ENCODE results near the gene TIAM2.
"Not testable (repeated sequence)": the region's sequence is repeated elsewhere in the genome, so short reads cannot be mapped to it uniquely, and the experiment has no call there.

The TIAM2 gene

GRCh38 chr6:155227046-155227445, 231.9 kb downstream of the TIAM2 start:
- POLR2A ChIA-PET = no interaction called here

GRCh38 chr6:155228546-155229166, 233.5 kb downstream of the TIAM2 start:
- POLR2A ChIA-PET = no interaction called here
- CTCF ChIA-PET = interaction anchor here (1.5 to 3.0 kb wide), 2 partner anchors 17 to 300 kb away, joined by 3 to 10 read pairs; no protein-coding TSS in a partner anchor

More at GRCh38 chr6:155227046-155227445, 231.9 kb downstream of the TIAM2 start:
- DNase-seq (ENCODE audit: extremely low spot score) = no peak
- TF ChIP-seq, protein P1, sequence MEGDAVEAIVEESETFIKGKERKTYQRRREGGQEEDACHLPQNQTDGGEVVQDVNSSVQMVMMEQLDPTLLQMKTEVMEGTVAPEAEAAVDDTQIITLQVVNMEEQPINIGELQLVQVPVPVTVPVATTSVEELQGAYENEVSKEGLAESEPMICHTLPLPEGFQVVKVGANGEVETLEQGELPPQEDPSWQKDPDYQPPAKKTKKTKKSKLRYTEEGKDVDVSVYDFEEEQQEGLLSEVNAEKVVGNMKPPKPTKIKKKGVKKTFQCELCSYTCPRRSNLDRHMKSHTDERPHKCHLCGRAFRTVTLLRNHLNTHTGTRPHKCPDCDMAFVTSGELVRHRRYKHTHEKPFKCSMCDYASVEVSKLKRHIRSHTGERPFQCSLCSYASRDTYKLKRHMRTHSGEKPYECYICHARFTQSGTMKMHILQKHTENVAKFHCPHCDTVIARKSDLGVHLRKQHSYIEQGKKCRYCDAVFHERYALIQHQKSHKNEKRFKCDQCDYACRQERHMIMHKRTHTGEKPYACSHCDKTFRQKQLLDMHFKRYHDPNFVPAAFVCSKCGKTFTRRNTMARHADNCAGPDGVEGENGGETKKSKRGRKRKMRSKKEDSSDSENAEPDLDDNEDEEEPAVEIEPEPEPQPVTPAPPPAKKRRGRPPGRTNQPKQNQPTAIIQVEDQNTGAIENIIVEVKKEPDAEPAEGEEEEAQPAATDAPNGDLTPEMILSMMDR (IDR thresholded peaks at IDR 0.05; ENCODE audit: control extremely low read depth, extremely low read depth, low read depth, missing control alignments) = no peak
- CTCF ChIA-PET = interaction anchor here (1.5 to 3.0 kb wide), 2 partner anchors 19 to 298 kb away, joined by 3 to 10 read pairs; no protein-coding TSS in a partner anchor

DNA sequence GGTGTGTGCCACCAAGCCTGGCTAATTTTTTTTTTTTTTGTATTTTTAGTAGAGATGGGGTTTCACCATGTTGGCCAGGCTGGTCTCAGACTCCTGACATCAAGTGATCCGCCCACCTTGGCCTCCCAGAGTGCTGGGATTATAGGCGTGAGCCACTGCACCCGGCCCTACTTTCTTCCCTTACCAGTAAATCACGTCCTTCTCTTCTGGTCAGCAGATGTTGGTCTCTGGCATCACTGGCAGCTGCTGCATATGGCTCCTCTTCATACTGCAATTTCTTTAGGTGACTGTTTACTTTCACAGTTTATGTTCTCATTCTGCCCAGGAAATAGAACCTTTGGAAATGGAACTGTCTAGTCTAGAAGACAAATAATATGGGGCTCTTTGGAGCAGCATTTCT, 235.9 kb downstream of the TIAM2 start:
- DNase-seq (ENCODE audit: extremely low spot score); POLR2A ChIA-PET: not testable (repeated sequence)
- CTCF ChIA-PET = interaction anchor here (0.8 to 1.9 kb wide), 2 partner anchors 17 to 53 kb away, joined by 3 to 6 read pairs; no protein-coding TSS in a partner anchor

More at GRCh38 chr6:155228546-155229166, 233.5 kb downstream of the TIAM2 start:
- no peak for DNase-seq (ENCODE audit: extremely low spot score)
- TF ChIP-seq, protein P1 (IDR thresholded peaks at IDR 0.05; ENCODE audit: control extremely low read depth, extremely low read depth, low read depth, missing control alignments) = no peak

DNA sequence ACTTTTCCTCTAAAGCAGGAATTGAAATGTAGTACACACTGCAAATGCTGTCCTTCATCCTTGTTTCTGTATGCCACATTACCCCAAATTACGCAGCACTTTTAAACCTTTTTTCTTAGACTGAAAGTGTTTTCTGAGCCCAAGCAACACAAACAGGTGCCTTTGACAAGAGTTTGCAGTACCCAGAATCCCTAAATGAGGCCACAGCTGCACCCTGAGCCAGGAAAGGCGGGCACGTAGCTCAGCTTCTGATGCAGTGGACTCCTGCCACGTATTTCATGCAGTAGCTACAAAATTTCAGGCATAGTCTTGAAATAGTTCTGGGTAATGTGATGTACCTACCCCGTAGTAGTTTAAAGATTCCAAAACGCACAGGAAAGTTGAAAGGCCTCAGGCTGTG, 237.7 kb downstream of the TIAM2 start:
- DNase-seq (ENCODE audit: extremely low spot score) = no peak
- CTCF ChIA-PET = interaction anchor here (0.8 to 4.9 kb wide), 3 partner anchors 9 to 56 kb away, joined by 4 to 21 read pairs (median 4); no protein-coding TSS in a partner anchor
- TF ChIP-seq, protein P1 (IDR thresholded peaks at IDR 0.05; ENCODE audit: control extremely low read depth, extremely low read depth, low read depth, missing control alignments) = no peak
- POLR2A ChIA-PET = no interaction called here

- no peak for DNase-seq (ENCODE audit: extremely low spot score)
- TF ChIP-seq, protein P1 (IDR thresholded peaks at IDR 0.05; ENCODE audit: control extremely low read depth, extremely low read depth, low read depth, missing control alignments) = no peak
- POLR2A ChIA-PET = interaction anchor here (0.6 kb wide), 1 partner anchor 13 kb away, joined by 3 read pairs; no protein-coding TSS in a partner anchor
- CTCF ChIA-PET = interaction anchor here (1.3 to 5.0 kb wide), 5 partner anchors 12 to 69 kb away, joined by 3 to 38 read pairs (median 6); no protein-coding TSS in a partner anchor
These were observed 239.1 kb downstream of the TIAM2 start for GRCh38 chr6:155234167-155234566.

DNA sequence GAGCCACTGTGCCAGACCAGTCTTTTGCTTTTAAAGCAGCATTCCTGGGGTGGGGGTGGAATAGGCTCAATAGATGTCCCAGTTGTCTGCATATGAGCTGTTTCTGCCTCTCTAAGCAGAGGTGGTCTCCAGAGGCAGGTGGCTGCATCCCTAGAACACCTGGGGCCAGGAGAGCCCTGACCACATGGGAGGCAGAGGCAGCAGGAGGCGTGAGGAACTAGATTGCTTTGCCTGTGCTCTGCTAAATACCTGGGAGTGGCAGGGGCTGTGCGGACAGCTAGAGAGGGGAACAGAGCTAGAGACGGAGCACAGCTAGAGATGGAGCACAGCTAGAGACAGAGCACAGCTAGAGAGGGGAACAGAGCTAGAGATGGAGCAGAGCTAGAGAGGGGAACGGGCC, 239.6 kb downstream of the TIAM2 start:
- POLR2A ChIA-PET = no interaction called here
- CTCF ChIA-PET = interaction anchor here (1.4 to 5.0 kb wide), 4 partner anchors 11 to 69 kb away, joined by 3 to 38 read pairs (median 14); no protein-coding TSS in a partner anchor
- DNase-seq (ENCODE audit: extremely low spot score) = no peak
- TF ChIP-seq, protein P1 (IDR thresholded peaks at IDR 0.05; ENCODE audit: control extremely low read depth, extremely low read depth, low read depth, missing control alignments) = no peak

- TF ChIP-seq, protein P1 (IDR thresholded peaks at IDR 0.05; ENCODE audit: control extremely low read depth, extremely low read depth, low read depth, missing control alignments) = no peak
- no peak for DNase-seq (ENCODE audit: extremely low spot score)
- POLR2A ChIA-PET = no interaction called here
- CTCF ChIA-PET = interaction anchor here (1.4 to 5.0 kb wide), 4 partner anchors 11 to 70 kb away, joined by 3 to 38 read pairs (median 14); no protein-coding TSS in a partner anchor
These were observed 240.0 kb downstream of the TIAM2 start for GRCh38 chr6:155235087-155235486.
